Mucosa of descending colon (tissue), 3 donors: Measurements from ENCODE around the gene HNRNPM. TPM values are rescaled to one million over a fixed set of nuclear protein-coding genes. Genes with fewer than 3 reads are reported as not detected.

Experiments
- ATAC-seq: fragments of 200-7000 bp; cut with Tn5 transposase; one replicate; pipeline ENCODE4 v1.9.1; 2020; ENCODE audit warnings: mild to moderate bottlenecking, moderate library complexity
- DNase-seq, 3 donors: peaks; one replicate each; pipeline ENCODE4 v3.0.0-alpha.2; 2020
- H3K36me3 ChIP-seq: fragments of 200-600 bp; one replicate; pipeline ENCODE4 v1.8.0; 2021; ENCODE audit warnings: low read depth, mild to moderate bottlenecking
- H3K4me1 ChIP-seq: fragments of 200-600 bp; one replicate; pipeline ENCODE4 v1.8.0; 2021; ENCODE audit warnings: low read depth, mild to moderate bottlenecking
- H3K4me3 ChIP-seq: fragments of 200-600 bp; one replicate; pipeline ENCODE4 v1.8.0; 2021; ENCODE audit warnings: mild to moderate bottlenecking
- H3K9me3 ChIP-seq: fragments of 200-600 bp; one replicate; pipeline ENCODE4 v1.8.0; 2021; ENCODE audit warnings: mild to moderate bottlenecking
- CTCF ChIP-seq: fragments of 200-600 bp; IDR thresholded peaks from one replicate; pipeline ENCODE4 v1.8.0; 2022; ENCODE audit warnings: antibody characterized with exemption, mild to moderate bottlenecking
- intact Hi-C, 2 donors: fragments of 100-400 bp; cut with DNase I in 1 of 2; cut with micrococcal nuclease in 1 of 2; formaldehyde crosslinking; loops; one replicate each; pipeline versions ENCODE4 v1.11.0 to v1.11.1; 2022; cut with DNase I, micrococcal nuclease
- total RNA-seq, 3 donors: library from RNA; stranded (reverse); fragmentation: NEBNext Ultra II Directional in 2 of 3; extraction: Animal tissue kit (Norgen Biotek cat#: 25700) in 2 of 3; gene quantifications; one replicate each; pipeline versions ENCODE4 v1.2.1 to v1.2.4, GENCODE V29; 2021 to 2023
- donor health status: DM: no; HTN: no; CAD: no; lungs with moderate emphysema.
- donor health status: DM: no; HTN: no; CAD: no.
- donor health status: DM: no; HTN: yes; CAD: no.

The HNRNPM gene
- total RNA-seq, 3 donors from 2014 or later: 116 to 181 (median 149) TPM

- intact Hi-C loops: loop anchor here in 1 of 2 donors (10.0 kb wide), 1 partner anchor 135 kb away; no protein-coding TSS in a partner anchor
- no peak for ATAC-seq
- TF ChIP-seq CTCF: no peak
- Histone ChIP-seq H3K4me3 (no peak overlapping the region), H3K4me1 (no peaks in the 10 kb centered on the region), H3K9me3 (no peaks in the 10 kb centered on the region), H3K36me3 (peaks cover 20% of the 10 kb centered on the region)
- DNase-seq: peak in 2 of 3 donors; percentile 25
Observed at GRCh38 chr19:8489561-8490394, 45.0 kb downstream of the HNRNPM start.

GRCh38 chr19:8490395-8490760 is 45.6 kb downstream of the HNRNPM start:
- Histone ChIP-seq H3K9me3 (no peaks in the 10 kb centered on the region), H3K4me1 (no peaks in the 10 kb centered on the region), H3K36me3 (peaks cover 18% of the 10 kb centered on the region), H3K4me3 (no peak overlapping the region)
- DNase-seq: peak in 1 of 3 donors; percentile 45
- intact Hi-C loops: no loop called here
- no peak for TF ChIP-seq CTCF
- ATAC-seq: no peak

- no peaks in the 10 kb centered on the region for H3K4me1 ChIP-seq
Observed at GRCh38 chr19:8490873-8491272, 46.1 kb downstream of the HNRNPM start.

GRCh38 chr19:8491574-8491973 is 46.8 kb downstream of the HNRNPM start:
- no peak for ATAC-seq

More at GRCh38 chr19:8490873-8491272, 46.1 kb downstream of the HNRNPM start:
- DNase-seq (peak in 1 of 3 donors; percentile 38), ATAC-seq (no peak)
- TF ChIP-seq CTCF: no peak
- H3K4me3 ChIP-seq: no peak overlapping the region
- peaks cover 13% of the 10 kb centered on the region for H3K36me3 ChIP-seq
- intact Hi-C loops: no loop called here
- no peaks in the 10 kb centered on the region for H3K9me3 ChIP-seq

GRCh38 chr19:8494158-8494557 is 49.4 kb downstream of the HNRNPM start:
- intact Hi-C loops: no loop called here
- DNase-seq (no peak), ATAC-seq (no peak)
- Histone ChIP-seq H3K4me1 (no peaks in the 10 kb centered on the region), H3K9me3 (no peaks in the 10 kb centered on the region), H3K4me3 (no peak overlapping the region), H3K36me3 (no peaks in the 10 kb centered on the region)
- TF ChIP-seq CTCF: no peak

More at GRCh38 chr19:8491574-8491973, 46.8 kb downstream of the HNRNPM start:
- no peak for DNase-seq
- intact Hi-C loops: no loop called here
- Histone ChIP-seq H3K9me3 (no peaks in the 10 kb centered on the region), H3K4me1 (no peaks in the 10 kb centered on the region), H3K4me3 (no peak overlapping the region), H3K36me3 (peaks cover 6% of the 10 kb centered on the region)
- no peak for TF ChIP-seq CTCF
